Right cardiac atrium (tissue), 5 donors: Measurements from ENCODE around the gene NFATC4. TPM values are rescaled to one million over a fixed set of nuclear protein-coding genes. Genes with fewer than 3 reads are reported as not detected.

Experiments used
- ATAC-seq, 2 donors: fragments of 200-7000 bp; cut with Tn5 transposase; one replicate each; pipeline versions ENCODE4 v1.8.0 to v1.9.1; 2020; ENCODE audit warnings: moderate library complexity in 2 of 2, mild to moderate bottlenecking in 1 of 2
- DNase-seq, 3 donors: peaks; one replicate each; pipeline ENCODE4 v3.0.0-alpha.2; 2020
- H3K27ac ChIP-seq: one replicate; pipeline ENCODE4 v1.5.1; 2013; ENCODE audit warnings: mild to moderate bottlenecking, low read length, control low read depth, moderate library complexity
- H3K27me3 ChIP-seq: one replicate; pipeline ENCODE4 v1.6.1; 2013; ENCODE audit not compliant: control insufficient read depth, insufficient read depth
- H3K4me1 ChIP-seq: one replicate; pipeline ENCODE4 v1.6.1; 2013; ENCODE audit warnings: low read length; ENCODE audit not compliant: control insufficient read depth, insufficient read depth
- H3K4me3 ChIP-seq: one replicate; pipeline ENCODE4 v1.5.1; 2013; ENCODE audit warnings: low read length, control low read depth
- H3K9me3 ChIP-seq: one replicate; pipeline ENCODE4 v1.6.1; 2013; ENCODE audit warnings: low read length; ENCODE audit not compliant: control insufficient read depth
- WGBS: extraction: QIAGEN DNeasy Blood & Tissue Kit; methylation state at CpG from one replicate; pipeline ENCODE4 v1.1.7; 2013; 5-methylcytosine and 5-hydroxymethylcytosine counted together
- intact Hi-C, 4 donors: fragments of 100-400 bp; cut with DNase I; formaldehyde crosslinking; loops; one replicate each; pipeline versions ENCODE4 v1.11.0 to v1.14.0; 2022 to 2023
- polyA plus RNA-seq: library from polyadenylated mRNA; stranded (reverse); fragments of 200-250 nt; gene quantifications from one replicate; pipeline ENCODE4 v1.2.3, GENCODE V29; 2013
- total RNA-seq, 4 donors: library from RNA; stranded (reverse); fragmentation: NEBNext Ultra II Directional; extraction: Animal tissue kit (Norgen Biotek cat#: 25700); gene quantifications; one replicate each; pipeline ENCODE4 v1.2.1, GENCODE V29; 2021
- donor health status: healthy with polysubstance abuse.
- donor health status: DM: no; HTN: yes; CAD: no.
- donor health status: DM: no; HTN: no; CAD: no.
- donor health status: DM: no; HTN: yes; CAD: no; lungs with severe emphysema.
- donor health status: DM: yes; HTN: yes; CAD: no.

NFATC4 gene
- total and polyA plus RNA-seq, 5 donors: 15.7 to 40.0 (median 30.3) TPM

DNA sequence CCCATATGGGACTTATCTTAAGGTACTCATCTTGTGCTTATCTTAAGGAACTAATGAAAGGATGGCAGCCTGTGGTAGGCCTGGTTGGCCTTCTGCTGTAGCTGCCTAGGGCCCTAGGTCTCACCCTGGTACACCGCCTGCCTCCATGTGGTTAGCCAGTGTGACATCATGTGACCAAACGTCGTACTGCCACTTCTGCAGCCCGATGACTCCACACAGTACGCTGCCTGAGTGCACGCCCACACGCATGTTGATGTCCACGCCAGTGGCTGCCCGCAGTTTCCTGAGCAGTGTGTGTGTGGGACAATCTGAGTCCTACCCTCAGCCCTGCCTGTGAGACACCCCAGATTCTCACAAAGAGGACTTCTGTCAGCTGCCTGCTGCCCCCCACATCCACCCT lies 38.2 kb upstream of the NFATC4 start:
- Histone ChIP-seq H3K27me3 (no peaks in the 10 kb centered on the region), H3K9me3 (no peaks in the 10 kb centered on the region), H3K27ac (no peak overlapping the region), H3K4me3 (no peak overlapping the region), H3K4me1 (no peaks in the 10 kb centered on the region)
- DNase-seq (peak; percentile 44 to 85 (median 70)), ATAC-seq (no peak)
- intact Hi-C loops: loop anchor here in 1 of 4 donors (5.0 kb wide), 1 partner anchor 108 kb away; no protein-coding TSS in a partner anchor
- WGBS: 71% methylated on average over 9 of the region's 9 CpGs

DNA sequence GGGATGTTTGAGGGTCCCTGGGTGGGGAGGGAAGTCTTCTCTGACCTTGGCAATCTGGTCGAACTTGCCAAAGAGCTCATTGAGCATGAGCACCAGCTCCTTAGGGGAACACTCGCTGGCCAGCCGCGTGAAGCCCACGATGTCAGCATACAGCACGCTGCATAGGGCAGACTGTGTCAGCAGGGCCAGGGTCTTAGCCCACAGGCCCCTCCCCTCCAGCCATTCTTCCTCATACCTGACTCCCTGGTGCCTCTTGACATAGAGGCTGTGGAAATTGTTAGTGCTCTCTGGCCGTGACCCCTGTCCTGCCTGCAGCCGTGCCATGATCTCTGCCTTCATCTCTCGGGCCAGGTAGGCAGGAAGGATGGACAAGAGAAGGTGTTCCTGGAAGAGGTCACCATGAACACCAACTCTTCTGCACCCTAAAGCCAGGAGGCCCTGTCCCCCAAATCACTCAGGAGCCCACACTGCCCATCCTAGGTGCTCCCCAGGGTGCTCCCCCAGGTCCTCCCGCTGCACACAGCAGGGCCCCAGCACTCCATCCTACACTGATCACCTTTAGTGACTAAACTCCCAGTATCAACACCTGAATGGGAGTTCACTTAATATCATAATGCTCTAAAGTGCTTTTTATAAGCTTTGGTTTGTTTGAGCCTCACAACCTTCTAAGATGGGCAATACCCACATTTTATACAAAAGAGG lies 36.9 kb upstream of the NFATC4 start:
- Histone ChIP-seq H3K4me1 (no peaks in the 10 kb centered on the region), H3K4me3 (no peak overlapping the region), H3K27me3 (no peaks in the 10 kb centered on the region), H3K27ac (no peak overlapping the region), H3K9me3 (no peaks in the 10 kb centered on the region)
- 91% methylated on average over 10 of the region's 10 CpGs for WGBS
- intact Hi-C loops: loop anchor here in 1 of 4 donors (5.0 kb wide), 1 partner anchor 106 kb away; no protein-coding TSS in a partner anchor
- ATAC-seq (no peak), DNase-seq (peak in 1 of 3 donors; percentile 48)

DNA sequence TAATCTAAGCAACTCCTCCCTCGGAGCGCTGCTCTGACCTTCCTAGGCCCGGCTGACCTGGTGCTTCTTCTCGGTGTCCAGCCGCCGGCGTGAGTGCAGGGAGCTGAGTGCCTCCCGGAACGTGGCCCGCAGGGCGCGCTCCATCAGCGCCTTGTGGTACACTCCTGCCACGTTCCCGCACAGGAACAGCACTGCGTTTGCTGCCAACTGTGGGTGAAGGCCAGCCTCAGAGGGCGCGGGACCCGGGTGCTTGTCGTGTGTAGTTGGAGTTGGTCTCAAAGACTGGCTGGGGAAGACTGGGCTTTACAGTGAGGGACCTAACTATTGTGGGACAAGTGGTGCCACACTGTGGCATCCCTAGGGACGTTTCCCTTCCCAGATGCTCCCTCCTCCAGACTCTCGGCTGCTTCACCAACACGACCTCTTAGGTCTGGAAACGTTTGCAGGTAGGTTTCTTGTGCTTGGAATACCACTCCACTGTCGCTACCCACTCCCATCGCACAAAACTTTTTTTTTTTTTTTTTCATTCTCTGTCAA lies 36.2 kb upstream of the NFATC4 start:
- WGBS: 64% methylated on average over 26 of the region's 26 CpGs
- Histone ChIP-seq H3K9me3 (no peaks in the 10 kb centered on the region), H3K27ac (no peak overlapping the region), H3K27me3 (no peaks in the 10 kb centered on the region), H3K4me3 (no peak overlapping the region), H3K4me1 (no peaks in the 10 kb centered on the region)
- no peak for ATAC-seq
- intact Hi-C loops: loop anchor here (2.0 to 5.0 kb wide), 4 partner anchors 97 to 106 kb away; partner anchors contain the start of genes CBLN3 (in 1 of the 4) and KHNYN (in 1 of the 4)
- DNase-seq: peak in 1 of 3 donors; percentile 69

DNA sequence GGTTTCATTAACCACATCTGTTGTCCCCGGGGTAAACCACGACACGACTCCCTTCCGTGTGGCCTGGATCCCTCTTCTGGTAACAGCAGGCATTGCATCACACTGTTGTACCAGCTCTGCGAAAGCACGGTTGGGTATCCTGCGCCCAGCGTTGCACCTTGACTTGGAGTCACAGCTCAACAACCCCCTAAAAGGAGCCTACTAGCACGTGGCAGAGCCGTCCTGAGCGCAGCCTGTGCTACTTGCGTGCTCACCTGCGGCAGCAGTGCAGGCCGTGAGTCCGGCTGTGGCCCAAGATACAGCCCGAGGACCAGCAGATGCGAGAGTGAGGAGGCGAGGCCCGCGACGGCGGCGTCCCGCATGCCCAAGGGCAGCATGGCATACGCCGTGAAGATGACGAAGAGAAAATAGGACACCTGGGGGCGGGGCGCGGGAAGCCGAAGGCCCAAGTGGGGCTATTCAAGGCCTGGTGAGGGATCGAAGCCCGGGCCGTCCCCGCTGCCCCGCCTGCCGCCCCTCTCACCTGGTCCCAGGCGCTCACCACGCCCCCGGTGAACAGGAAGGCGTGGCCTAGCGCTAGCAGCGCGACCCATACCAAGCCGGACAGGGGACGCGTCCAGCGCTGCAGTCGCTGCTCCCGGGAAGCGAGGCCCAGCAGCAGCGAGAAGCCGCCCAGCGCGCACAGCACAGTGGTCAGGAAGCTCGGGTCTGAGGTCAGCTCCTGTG lies 35.6 kb upstream of the NFATC4 start:
- peak; percentile 72 to 84 (median 79) for DNase-seq
- H3K9me3 ChIP-seq: no peaks in the 10 kb centered on the region
- H3K27ac ChIP-seq: no peak overlapping the region
- peak; percentile 32 to 48 for ATAC-seq
- intact Hi-C loops: loop anchor here (2.0 to 5.0 kb wide), 4 partner anchors 96 to 105 kb away; partner anchors contain the start of genes CBLN3 (in 1 of the 4) and KHNYN (in 1 of the 4)
- H3K4me3 ChIP-seq: peak overlapping the region; percentile 2
- WGBS: 23% methylated on average over 56 of the region's 56 CpGs
- no peaks in the 10 kb centered on the region for H3K27me3 ChIP-seq
- H3K4me1 ChIP-seq: no peaks in the 10 kb centered on the region

DNA sequence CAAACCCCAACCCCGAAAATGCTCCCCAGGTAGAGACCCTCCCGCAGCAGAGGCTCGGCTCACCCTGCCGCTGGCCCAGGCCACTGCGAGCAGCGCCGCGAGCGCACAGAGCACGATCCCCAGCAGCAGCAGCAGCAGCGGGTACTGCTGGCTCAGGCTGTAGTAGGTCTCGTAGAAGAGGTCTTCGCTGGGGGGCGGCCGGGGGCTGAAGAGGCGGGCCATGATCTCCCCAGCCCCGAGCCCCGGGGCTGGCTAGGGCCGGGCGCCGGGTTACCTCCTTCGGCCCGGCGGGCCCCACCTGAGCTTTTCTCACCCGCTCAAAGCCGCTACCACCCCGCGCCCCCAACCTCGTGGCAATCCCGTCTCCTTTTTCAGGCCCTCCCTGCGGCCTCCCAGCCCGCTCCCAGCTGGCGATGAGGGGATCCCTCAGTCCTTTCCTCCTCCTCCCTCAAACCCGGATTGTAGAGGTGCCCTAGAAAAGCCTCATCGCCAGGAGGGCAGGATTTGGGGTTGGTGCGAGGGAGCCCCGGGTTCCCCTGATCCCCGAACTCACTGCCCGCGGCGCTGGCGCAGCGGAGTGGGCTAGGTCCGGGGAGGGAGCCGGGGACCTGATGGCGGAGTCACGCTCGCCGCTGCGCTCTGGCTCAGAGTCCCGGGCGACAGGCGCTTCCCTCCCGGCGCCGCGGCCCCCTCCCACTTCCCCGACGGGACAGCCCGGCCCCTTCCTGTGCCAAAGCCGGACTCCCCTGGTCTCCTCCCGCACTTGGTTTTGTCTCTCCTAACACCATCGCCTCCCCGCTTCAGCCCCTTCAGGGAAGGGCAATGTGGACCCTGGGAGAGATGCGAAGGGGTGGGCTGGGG lies 33.3 kb upstream of the NFATC4 start, which contains the start of gene ADCY4:
Gene ADCY4, minus strand, starts transcription at position 641 of the 861 bp plus-strand sequence. Its CDS starts 419 bp downstream, at position 222.
- H3K4me1 ChIP-seq: peaks cover 2% of the 10 kb centered on the region
- peak within 1 kb of the TSS; percentile 74 for H3K27ac ChIP-seq
- intact Hi-C loops: loop anchor here in 1 of 4 donors (5.0 kb wide), 1 partner anchor 103 kb away; no protein-coding TSS in a partner anchor
- H3K4me3 ChIP-seq: peak within 1 kb of the TSS; percentile 60
- H3K9me3 ChIP-seq: no peaks in the 10 kb centered on the region
- H3K27me3 ChIP-seq: no peaks in the 10 kb centered on the region
- peak; percentile 73 to 90 (median 88) for DNase-seq
- peak; percentile 40 to 62 for ATAC-seq
- 3% methylated on average over 65 of the region's 65 CpGs for WGBS

DNA sequence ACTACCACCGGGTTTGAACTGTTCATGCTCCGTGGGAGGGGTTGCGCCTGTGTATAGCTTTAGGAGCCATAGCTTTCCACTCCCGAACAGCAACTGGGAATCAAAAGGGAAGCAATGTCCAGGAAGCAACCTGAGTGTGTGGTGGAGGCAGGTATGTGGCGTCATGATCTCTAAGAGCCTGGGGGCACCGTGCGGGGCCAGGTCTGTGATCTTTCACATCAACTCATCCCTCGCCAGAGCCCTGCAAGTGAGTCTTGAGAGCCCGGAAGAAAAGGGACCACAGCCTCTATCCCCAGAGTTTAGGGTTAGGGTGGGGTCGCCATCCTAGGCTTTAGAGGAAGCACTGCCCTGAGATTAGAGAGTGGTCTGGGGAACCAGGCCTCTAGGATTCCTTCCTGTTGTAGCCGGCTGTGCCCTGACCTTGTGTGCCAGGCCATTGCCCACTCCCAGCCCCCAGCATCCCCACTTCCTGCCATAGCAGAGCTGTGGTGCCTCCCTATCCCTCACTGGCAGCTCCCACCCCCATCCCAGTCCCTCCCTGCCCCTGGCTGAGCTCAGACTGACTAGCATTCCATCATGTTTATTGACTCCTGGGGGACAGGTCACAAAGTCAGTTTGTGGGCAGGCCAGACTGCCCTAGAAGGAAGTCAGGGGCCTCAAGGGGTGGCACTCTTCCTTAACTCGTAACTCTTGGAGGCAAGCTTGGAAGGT lies 32.4 kb upstream of the NFATC4 start:
- Histone ChIP-seq H3K27ac (peak overlapping the region; percentile 8), H3K9me3 (no peaks in the 10 kb centered on the region), H3K27me3 (no peaks in the 10 kb centered on the region), H3K4me1 (peaks cover 2% of the 10 kb centered on the region), H3K4me3 (no peak overlapping the region)
- ATAC-seq: peak in 1 of 2 donors; percentile 6
- 69% methylated on average over 12 of the region's 12 CpGs for WGBS
- intact Hi-C loops: no loop called here
- DNase-seq: no peak

DNA sequence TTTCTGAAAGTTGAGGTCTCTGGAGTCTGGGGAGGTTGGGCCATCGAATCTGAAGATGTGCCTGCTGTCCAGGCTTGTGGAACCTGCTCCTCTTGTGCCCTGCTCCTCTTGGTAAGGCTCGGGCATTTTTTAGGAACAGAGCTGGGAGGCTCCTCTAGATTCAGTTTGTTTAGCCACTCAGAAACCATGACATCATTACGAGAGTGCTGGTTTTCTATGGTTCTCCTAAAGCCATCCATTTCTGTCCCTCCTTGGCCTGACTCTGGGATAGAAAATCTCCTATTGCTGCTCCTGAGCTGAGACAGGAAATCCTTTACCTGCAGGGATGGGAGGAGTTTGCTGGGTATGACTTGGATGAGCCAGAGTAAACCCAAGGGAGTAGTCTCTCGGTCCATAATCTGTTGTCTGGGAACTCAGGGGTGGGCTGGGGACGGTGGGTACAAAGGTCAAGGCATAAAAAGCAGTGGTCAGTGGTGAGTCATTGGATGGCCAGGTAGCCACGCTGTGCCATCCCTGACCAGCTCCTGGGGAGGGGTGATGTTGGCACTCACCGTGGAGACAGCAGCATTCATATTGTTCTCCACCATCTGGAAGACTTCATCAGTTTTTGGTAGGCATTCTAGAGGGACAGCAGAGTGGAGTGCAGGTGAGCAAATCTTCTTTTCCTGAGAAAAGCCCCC lies 30.7 kb upstream of the NFATC4 start:
- ATAC-seq (no peak), DNase-seq (no peak)
- Histone ChIP-seq H3K4me3 (no peak overlapping the region), H3K27me3 (no peaks in the 10 kb centered on the region), H3K9me3 (no peaks in the 10 kb centered on the region), H3K27ac (no peak overlapping the region), H3K4me1 (peaks cover 2% of the 10 kb centered on the region)
- intact Hi-C loops: no loop called here
- WGBS: 88% methylated on average over 7 of the region's 7 CpGs

DNA sequence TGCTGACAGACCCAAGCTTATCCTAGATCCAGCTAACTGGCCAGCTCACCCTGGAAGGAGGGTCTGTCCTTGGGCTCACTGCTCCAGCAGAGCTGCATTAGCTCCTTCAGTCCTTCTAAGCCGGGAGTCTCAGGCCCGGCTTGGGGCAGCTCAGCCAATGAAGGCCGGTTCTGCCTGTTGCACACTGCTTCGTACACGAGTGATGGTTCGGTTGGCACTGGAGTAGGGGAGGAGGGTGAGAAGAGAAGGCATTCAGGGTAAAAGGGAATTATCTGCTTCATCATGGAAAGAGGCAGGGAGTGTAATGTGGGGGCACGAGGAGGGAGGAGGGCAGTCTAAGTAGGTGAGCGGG lies 30.2 kb upstream of the NFATC4 start:
- WGBS: 95% methylated on average over 8 of the region's 8 CpGs
- H3K4me1 ChIP-seq: peaks cover 2% of the 10 kb centered on the region
- ATAC-seq (no peak), DNase-seq (no peak)
- no peak overlapping the region for H3K27ac ChIP-seq
- no peaks in the 10 kb centered on the region for H3K9me3 ChIP-seq
- H3K4me3 ChIP-seq: no peak overlapping the region
- intact Hi-C loops: no loop called here
- H3K27me3 ChIP-seq: no peaks in the 10 kb centered on the region

DNA sequence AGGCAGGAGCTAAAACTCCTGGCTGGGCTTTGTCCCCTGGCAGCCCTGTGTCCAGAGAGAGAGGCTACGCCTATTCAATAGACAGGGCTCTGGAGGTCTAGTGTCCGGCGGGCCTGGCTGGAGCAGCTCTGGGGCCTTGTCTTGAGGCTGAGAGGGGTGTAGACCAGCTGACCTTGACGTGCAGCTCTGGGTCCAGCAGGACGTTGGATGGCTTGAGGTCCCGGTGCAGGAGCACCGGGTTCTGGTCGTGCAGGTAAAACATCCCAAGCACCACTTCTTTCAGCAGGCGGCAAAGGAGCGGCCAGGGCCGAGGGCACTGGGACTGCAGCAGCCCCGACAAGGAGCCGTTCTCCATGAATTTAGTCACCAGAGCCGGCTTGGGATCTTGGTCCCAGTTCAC lies 29.1 kb upstream of the NFATC4 start:
- Histone ChIP-seq H3K27me3 (no peaks in the 10 kb centered on the region), H3K4me3 (peak overlapping the region; percentile 50), H3K9me3 (no peaks in the 10 kb centered on the region), H3K27ac (no peak overlapping the region), H3K4me1 (peaks cover 2% of the 10 kb centered on the region)
- intact Hi-C loops: no loop called here
- no peak for DNase-seq
- WGBS: 80% methylated on average over 14 of the region's 14 CpGs
- ATAC-seq: no peak
